Fibroblast of the aortic adventitia (primary cell): Measurements from ENCODE around the gene GATC. TPM values are rescaled to one million over a fixed set of nuclear protein-coding genes. Genes with fewer than 3 reads are reported as not detected.

Source experiments
- DNase-seq: peaks from one replicate; pipeline ENCODE4 v3.0.0-alpha.2; 2010; ENCODE audit warnings: low read depth
- H3K4me3 ChIP-seq: 2 replicates; pipeline ENCODE4 v1.5.1; 2011; ENCODE audit warnings: low read depth, mild to moderate bottlenecking, control low read depth, low read length, moderate library complexity
- total RNA-seq: library from RNA; depleted of rRNA; stranded (reverse); fragments of >200 nt; gene quantifications from 2 replicates; pipeline ENCODE4 v1.2.3, GENCODE V29; 2012; ENCODE audit warnings: low replicate concordance
- TF ChIP-seq, protein P1 (sequence below): IDR thresholded peaks from 2 replicates; pipeline ENCODE4 v1.5.1; 2011; ENCODE audit warnings: mild to moderate bottlenecking, low read length, control low read depth, inconsistent platforms; ENCODE audit not compliant: insufficient read depth

The GATC gene
- total RNA-seq, 1 donor: 20.5 TPM

DNA sequence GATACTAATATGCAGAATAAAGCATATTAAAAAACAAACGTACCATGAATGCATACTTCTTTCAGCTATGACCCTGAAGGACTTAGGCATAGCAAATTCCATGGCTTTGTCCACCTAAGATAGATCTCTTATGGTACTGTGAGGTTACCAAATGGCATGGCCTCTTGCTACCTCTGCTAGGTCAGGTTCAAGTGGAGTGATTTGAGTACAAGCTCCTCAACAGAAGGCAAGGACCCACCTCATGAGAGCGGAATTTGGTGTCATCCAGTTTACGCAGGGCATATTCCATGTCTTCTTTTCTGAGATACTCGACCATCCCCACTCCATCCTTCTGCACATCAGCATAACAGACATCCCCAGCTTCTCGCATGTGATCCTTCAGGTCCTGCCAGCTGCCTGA, 17.5 kb downstream of the GATC start:
- DNase-seq: no peak
- H3K4me3 ChIP-seq: no peak overlapping the region
- TF ChIP-seq, protein P1, sequence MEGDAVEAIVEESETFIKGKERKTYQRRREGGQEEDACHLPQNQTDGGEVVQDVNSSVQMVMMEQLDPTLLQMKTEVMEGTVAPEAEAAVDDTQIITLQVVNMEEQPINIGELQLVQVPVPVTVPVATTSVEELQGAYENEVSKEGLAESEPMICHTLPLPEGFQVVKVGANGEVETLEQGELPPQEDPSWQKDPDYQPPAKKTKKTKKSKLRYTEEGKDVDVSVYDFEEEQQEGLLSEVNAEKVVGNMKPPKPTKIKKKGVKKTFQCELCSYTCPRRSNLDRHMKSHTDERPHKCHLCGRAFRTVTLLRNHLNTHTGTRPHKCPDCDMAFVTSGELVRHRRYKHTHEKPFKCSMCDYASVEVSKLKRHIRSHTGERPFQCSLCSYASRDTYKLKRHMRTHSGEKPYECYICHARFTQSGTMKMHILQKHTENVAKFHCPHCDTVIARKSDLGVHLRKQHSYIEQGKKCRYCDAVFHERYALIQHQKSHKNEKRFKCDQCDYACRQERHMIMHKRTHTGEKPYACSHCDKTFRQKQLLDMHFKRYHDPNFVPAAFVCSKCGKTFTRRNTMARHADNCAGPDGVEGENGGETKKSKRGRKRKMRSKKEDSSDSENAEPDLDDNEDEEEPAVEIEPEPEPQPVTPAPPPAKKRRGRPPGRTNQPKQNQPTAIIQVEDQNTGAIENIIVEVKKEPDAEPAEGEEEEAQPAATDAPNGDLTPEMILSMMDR: no peak

DNA sequence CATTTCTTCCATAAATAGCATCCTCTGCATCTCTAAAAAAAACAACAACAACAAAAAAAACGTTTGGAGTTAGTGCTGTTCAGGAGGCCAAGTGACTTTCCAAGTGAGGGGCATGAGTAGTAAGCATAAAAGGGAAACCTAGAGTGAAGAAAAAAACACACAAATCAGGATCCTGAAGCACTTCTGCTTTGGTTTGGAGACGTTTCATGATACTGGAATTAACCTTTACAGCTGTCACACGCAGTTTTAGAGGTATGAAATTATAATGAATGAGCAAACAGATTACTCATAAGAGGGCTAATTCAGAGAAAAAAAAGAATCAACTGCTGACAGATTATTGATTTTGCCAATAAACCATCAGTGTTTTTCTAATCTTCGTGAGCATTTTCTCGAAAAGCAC, 19.5 kb downstream of the GATC start:
- H3K4me3 ChIP-seq: no peak overlapping the region
- no peak for DNase-seq
- TF ChIP-seq, protein P1: no peak

DNA sequence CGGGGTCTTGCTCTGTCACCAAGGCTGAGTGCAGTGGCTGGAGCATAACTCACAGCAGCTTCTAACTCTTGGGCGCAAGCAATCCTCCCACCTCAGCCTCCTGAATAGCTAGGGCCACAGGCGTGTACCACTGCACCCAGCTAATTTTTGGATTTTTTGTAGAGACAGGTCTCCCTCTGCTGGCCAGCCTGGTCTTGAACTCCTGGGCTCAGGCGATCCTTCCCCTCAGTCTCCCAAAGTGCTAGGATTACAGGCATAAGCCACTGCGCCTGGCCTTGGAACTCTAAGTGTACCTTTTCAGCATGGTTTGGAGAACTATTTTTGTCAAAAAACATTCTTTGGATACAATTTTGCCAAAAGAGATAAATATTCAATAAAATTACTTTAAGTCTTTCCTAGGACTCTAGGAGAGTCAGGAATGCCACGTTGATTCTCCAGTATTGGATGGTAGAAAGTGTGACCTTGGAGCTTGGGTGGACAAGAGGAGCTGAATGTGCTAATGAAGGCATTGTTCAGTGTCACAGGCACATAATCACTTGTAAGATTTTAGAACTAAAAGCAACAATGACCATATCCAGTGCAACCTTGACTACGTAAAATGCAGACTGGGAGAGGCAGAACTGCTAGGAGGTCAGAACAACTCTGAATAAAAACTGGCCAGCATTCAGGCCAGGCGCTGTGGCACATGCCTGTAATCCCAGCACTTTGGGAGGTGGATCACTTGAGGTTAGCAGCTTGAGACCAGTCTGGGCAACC, 20.5 kb downstream of the GATC start:
- H3K4me3 ChIP-seq: no peak overlapping the region
- DNase-seq: peak; percentile 58
- TF ChIP-seq, protein P1: peak; percentile 70

DNA sequence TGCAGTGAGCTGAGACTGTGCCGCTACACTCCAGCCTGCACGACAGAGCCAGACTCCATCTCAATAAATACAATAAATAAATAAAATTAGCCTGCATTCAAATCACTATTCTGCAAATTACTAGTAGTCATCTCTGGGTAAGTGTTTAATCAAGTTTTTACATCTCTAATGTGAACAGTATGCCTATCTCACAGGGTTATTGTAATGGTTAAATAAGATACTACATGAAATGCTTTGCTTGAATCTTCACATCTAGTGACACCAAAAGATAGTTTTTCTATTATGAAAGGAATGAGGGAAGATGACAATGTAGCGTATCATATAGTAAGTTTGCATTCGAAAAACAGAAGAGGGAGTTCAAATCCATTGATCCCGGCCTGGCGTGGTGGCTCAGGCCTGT, 21.2 kb downstream of the GATC start:
- no peak for DNase-seq
- TF ChIP-seq, protein P1: no peak
- H3K4me3 ChIP-seq: no peak overlapping the region

DNA sequence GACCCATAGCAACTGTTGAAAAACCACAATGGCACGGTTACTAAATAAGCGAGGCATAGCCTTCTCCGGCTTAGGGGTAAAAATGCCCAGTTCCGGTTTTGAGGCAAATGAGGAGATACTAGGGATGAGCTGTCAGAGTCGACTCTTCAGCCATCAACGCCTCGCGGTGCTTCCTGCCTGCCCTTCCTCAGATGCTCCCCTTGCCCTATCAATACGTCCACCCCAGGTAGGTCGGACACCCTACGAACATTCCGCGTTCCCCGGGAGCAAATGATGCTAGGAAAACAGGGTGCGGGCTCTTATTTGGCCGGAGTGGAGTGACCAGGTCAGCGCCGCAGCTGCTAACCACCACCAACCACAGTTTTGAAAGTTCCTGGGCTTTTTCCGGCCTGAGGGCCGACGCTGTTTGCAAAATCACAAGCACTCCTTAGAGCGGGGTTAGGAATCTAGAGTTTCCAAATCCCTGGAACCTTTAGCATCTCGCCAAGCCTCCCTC, 22.1 kb downstream of the GATC start:
- peak; percentile 69 for DNase-seq
- H3K4me3 ChIP-seq: peak overlapping the region; percentile 93
- TF ChIP-seq, protein P1: no peak

DNA sequence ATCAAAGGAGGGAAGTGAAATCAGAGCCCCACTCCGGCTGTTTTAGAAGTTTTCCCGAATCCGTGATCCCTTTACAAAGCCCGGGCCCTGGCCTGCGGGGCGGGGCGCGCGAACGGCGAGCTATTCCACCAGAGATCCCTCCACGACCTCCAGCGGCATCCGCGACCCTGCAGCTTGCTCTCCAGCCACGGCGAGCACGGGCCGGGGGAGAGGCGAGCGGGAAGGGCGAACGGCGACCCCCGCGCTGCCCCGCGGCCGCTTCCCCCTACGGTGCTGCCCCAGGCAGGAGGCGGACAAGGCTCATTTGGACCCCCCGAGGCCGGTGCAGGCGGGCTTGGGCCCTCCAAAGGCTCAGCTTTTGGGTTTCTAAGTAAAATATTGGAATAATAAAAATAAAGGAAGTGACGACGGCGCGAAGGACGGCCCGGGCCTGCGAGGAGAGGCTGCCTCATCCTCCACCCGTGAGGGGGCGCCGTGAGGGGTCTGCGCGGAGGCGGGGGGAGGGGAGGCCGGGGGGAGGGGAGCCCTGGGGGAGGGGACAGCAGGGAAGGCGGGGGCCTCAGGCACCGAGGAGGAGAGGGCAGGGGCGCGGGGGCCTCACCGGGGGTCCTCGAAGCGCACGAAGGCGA, 22.7 kb downstream of the GATC start:
- no peak for DNase-seq
- TF ChIP-seq, protein P1: no peak
- peak overlapping the region; percentile 93 for H3K4me3 ChIP-seq
